ENCODE results near the gene DAO.

- TF ChIP-seq, protein P1, sequence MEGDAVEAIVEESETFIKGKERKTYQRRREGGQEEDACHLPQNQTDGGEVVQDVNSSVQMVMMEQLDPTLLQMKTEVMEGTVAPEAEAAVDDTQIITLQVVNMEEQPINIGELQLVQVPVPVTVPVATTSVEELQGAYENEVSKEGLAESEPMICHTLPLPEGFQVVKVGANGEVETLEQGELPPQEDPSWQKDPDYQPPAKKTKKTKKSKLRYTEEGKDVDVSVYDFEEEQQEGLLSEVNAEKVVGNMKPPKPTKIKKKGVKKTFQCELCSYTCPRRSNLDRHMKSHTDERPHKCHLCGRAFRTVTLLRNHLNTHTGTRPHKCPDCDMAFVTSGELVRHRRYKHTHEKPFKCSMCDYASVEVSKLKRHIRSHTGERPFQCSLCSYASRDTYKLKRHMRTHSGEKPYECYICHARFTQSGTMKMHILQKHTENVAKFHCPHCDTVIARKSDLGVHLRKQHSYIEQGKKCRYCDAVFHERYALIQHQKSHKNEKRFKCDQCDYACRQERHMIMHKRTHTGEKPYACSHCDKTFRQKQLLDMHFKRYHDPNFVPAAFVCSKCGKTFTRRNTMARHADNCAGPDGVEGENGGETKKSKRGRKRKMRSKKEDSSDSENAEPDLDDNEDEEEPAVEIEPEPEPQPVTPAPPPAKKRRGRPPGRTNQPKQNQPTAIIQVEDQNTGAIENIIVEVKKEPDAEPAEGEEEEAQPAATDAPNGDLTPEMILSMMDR (conservative IDR thresholded peaks at IDR 0.05; ENCODE audit: low read depth, low read length): no peak
- no peak for TF ChIP-seq EZH2 (IDR thresholded peaks at IDR 0.05; ENCODE audit: borderline replicate concordance, low read depth, low read length, poor library complexity, severe bottlenecking)
These were observed 30.2 kb upstream of the DAO start for GRCh38 chr12:108849660-108850059.
